HG03571 (cell line): ENCODE data around the gene MIER2.

ENCODE experiments used
- ATAC-seq: cut with Tn5 transposase; IDR thresholded peaks from one replicate; pipeline ENCODE4 v1.9.1; 2021; ENCODE audit not compliant: unreplicated experiment

The MIER2 gene

DNA sequence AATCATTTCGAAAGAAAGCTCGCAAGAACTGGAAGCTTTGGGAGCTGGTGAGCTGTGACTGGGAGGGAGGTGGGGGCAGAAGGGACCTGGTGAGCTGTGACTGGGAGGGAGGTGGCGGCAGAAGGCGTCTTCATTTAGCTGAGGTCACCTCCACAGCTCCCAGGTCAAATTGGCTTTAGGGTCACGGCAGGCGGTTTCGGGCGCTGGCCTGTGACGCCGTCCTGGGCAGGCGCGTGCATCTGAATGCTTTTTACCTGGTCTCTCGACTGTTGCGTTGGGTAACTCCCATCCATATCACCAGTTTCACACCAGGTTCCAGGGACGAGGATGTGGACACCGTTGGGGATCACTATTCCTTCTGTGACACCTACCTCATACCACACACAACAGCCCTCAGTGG, 35.2 kb upstream of the MIER2 start:
- ATAC-seq, result no peak

DNA sequence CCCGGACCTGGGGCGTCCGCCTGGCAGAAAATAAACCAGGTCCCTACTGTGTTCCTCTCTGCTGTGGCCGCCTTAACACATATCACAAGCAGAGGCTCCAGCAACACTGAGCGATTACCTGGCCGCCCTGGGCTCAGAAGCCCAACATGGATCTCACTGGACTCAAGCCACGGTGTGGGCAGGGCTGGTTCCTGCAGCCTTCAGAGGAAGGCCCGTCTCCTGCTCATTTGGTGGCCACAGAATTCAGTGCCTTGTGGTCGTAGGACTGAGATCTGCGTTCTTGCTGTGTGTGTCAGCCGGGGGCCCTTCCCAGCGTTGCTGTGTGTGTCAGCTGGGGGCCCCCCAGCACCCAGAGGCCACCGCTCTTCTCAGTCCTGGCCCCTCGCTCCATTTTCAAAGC, 34.1 kb upstream of the MIER2 start:
- no peak for ATAC-seq

GRCh38 chr19:377801-378581, 33.4 kb upstream of the MIER2 start:
- no peak for ATAC-seq

DNA sequence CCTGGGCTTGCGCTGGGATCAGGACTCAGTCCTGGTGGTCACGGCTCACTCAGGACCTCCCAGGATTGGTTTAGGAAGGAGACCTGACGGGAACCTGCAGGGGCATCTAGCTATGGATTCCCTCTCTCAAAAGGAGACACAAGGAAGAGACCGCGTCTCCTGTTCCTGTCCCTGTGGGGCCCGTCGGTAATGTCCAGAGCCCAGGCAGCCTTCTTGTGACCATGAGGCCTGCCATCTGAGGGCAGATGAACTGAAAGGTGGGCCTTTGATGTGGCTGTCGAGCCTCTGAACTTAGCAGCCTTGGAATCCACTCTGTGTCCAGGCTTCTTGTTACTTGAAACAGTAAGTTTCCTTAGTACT, 31.5 kb upstream of the MIER2 start:
- no peak for ATAC-seq

GRCh38 chr19:375395-376110, 31.0 kb upstream of the MIER2 start:
- no peak for ATAC-seq

DNA sequence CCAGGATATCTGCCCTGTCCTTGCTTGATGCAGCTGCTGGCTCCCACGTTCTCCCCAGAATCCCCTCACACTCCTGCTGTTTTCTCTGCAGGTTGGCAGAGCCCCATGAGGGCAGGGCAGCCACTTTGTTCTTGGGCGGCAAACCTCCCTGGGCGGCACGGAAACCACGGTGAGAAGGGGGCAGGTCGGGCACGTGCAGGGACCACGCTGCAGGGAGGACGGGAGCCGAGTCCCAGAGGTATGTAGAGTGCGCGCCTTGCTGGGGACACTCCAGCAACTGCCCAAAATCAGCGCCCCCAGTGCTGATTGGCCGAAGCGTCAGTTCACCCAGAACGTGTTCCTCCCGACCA, 30.3 kb upstream of the MIER2 start:
- ATAC-seq, result no peak

DNA sequence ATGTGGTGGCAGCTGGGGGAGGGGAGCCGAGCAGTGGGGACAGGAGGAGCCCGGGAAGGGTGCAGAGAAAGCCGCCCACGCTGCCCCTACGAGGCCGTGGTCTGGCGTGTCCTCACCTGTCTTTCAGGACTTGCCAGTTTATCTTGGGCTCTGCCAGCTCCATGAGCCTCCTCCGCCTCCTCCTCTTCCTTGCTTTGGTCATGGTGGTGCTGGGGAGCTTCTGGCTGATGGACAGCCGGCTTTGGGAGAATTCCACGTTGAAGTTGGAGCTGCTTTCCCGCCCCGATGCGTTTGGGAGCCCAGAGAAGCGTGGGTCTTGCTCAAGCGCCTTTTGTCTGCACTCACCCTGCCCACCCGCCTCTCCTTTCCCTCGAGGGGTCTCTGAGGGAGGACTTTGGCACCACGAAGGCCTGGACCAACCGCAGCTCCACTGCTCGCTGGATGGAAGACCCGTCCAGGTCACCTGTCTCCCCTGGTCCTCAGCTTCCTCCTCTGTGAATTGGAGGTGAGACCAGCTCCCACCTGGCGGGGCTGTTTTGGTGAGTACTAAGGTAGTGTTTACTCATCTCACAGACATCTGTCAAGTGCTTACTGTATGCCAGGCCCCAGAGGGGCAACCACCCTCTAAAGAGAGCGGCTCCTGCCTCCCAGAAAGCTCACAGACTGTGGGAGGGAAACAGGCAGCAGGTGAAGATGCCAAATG, 29.7 kb upstream of the MIER2 start:
- no peak for ATAC-seq

DNA sequence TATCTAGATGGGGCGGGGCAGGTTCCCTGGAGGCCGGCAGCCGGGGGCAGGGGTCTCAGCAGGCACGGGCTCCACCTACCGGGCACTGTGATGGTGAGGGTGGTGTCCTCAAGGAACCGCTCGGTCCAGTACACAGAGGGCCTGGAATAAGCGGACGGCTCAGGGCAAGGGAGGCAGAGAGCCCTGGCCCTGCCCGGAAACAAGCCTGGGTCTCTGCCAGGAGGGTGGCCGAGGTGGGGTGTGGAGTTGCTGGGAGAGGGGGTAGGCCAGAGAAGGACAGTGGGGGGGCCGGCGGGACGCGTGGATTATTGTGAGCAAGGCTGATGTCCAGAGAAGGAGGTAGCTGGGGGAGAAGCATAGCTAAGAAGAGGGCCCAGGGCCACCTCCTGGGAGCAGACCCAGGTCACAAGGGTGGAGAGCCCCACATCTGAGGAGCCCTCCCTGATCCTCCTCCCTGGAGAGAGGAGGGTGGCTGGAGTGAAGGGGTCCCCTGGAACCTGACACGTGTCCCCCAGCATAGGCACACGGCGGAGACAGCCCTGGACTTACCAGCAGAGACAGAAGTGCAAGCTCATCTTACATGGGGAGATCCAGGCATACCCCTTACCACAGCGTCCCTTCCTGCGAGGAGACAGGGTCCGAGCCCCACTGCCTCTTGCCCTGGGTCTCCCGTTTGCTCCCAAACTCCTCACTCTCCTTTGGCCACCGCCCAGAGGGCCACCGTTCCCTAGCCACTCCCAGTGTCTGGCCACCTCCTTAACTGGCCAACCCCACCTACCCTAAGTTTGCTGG, 29.0 kb upstream of the MIER2 start:
- ATAC-seq, result no peak

DNA sequence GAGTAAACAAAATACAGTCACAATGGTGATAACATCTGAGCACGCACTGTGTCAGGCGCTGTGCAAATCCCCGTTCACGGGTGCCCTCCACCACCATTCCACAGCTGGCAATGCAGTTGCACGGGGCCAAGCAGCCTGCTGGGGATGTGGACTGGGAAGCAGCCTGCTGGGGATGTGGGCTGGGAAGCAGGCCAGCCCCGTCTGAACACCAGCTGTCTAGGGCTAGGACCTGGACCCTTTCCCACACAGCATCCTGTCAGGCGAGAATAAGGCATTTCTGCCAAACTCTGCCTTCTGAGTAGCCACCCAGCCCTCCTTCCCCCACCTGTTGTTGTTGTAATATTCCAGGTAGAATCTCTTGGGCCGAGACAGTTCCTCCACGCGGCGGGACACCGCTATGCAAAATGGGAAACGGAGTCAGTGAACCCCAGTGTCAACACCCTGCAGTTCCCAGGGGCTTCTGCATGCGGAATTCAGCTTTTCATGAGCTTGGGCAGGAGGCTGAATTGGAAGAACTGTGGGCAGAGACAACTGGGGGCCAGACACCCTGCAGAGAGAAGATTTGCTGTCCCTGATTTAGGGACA, 27.8 kb upstream of the MIER2 start:
- no peak for ATAC-seq

DNA sequence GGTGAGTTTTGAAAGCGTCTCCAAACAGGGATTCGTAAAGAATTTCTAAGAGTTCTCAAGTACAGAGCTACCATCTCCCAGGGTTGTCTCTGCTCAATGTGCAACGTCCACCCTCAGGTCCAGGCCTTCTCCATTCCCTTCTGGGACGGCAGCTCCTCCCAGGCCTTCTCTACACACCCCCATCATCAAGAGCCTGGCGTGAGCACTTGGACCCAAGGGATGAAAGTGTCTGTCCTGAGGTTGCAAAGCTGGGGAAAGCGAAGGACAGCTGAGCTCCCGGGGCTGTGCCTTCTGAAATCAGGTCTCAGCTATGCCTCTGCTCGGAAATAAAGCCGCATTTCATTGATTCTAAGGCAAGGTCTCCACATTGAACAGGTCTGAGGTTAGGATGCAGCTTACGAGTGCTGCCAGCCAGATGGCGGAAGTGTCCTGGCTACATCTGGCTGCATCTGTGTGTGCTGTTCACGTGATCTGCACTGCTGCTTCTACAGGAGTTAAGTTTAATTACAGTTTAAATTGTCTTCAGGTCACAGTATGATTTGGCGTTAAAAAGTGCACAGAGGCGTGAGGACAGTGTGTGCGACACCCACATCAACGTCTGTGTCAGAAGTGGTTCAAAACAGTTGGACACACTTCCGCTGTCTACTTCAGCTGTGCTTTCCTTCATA, 27.0 kb upstream of the MIER2 start:
- ATAC-seq, result no peak

GRCh38 chr19:370641-371330, 26.2 kb upstream of the MIER2 start:
- ATAC-seq, result no peak

DNA sequence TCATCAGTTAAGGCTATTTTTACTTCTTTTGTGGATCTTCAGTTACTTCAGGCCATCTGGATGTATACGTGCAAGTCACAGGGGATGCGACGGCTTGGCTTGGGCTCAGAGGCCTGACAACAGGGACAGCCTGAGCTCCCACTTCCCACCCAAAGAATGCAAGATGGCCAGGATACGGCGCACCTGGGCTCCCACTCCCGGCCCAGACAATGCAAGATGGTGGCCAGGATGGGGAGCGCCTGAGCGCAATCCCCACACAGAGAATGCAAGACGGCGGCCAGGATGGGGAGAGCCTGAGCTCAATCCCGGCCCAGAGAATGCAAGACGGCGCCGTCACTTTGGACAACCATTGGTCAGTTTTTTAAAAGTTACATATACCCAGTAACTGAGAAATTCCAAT, 25.3 kb upstream of the MIER2 start:
- ATAC-seq, result no peak

DNA sequence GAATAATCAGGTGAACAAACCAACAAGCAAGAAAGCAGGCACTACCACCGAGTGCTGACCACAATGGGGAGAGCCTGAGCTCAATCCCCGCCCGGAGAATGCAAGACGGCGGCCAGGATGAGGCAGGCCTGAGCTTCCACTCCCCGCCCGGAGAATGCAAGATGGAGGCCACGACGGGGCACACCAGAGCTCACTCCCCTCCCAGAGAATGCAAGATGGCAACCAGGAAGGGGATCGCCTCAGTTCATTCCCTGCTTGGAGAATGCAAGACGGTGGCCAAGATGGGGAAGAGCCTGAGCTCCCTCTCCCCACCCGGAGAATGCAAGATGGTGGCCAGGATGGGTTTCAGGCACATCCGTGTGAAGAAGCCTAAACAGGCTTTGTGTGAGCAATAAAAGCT, 24.7 kb upstream of the MIER2 start:
- ATAC-seq, result no peak

DNA sequence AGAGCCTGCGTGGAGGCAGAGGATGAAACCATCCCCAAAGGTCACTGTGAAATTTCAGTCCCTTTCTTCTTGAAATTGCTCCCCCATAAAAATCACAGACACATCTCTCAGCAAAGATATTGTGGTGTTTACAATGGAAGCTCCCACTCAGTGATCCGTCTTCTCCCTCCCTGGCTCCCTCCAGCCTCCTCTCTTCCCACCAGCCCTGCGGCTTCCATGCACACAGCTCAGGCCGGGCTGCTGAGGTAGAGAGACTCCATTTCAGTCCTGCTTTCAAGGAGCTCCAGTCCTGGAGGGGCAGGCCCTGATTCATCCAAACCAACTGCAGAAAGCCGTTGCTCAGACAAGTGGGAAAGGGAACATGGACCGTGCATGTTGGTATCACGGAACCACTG, 24.0 kb upstream of the MIER2 start:
- no peak for ATAC-seq

DNA sequence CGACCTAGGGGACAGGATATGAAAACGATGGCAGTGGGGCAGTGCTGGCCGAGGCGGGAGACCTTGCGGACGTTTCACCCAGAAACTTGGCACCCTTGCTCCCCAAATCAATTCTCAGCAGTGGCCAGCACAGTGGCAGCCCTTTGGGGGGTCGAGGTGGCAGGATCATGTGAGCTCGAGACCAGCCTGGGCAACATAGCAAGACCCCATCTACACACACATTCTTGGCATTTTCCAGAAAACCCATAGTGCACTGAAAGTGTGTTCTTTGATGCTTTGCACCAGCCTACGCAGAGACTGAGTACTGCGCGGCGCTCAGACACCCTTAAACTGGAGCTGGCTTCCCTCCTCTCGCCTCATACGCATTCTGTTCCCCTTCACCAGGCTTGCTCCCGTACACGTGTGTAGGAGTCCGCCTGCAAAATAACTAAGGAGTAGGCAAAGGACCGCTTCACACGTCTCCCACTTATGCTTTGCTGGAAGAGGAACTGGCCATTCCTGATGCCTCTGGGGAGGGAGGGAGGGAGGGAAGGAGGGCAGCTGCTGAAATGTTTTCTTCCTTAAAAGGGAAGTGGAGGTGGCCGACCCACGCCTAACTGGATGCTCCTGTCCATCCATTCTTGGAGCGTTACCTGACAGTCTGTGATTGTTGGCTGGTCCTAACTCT, 23.5 kb upstream of the MIER2 start:
- ATAC-seq, result no peak

- no peak for ATAC-seq
These were observed 23.0 kb upstream of the MIER2 start for GRCh38 chr19:367561-367960.

- ATAC-seq, result no peak
These were observed 22.4 kb upstream of the MIER2 start for GRCh38 chr19:366951-367350.

GRCh38 chr19:366205-366783, 21.7 kb upstream of the MIER2 start:
- no peak for ATAC-seq
